Ishikawa (cell line): ENCODE results near the gene ALX3.

ENCODE experiments used
- CEBPB ChIP-seq: IDR thresholded peaks from 2 replicates; pipeline ENCODE4 v1.6.1; 2012
- CREB1 ChIP-seq: IDR thresholded peaks from 2 replicates; pipeline ENCODE4 v1.6.1; 2012; ENCODE audit warnings: low read depth
- EGR1 ChIP-seq: IDR thresholded peaks from 2 replicates; pipeline ENCODE4 v1.6.1; 2012
- EP300 ChIP-seq: IDR thresholded peaks from 2 replicates; pipeline ENCODE4 v1.6.1; 2012; ENCODE audit warnings: borderline replicate concordance
- FOXM1 ChIP-seq: IDR thresholded peaks from 2 replicates; pipeline ENCODE4 v1.6.1; 2012; ENCODE audit warnings: low read depth, borderline replicate concordance
- NFIC ChIP-seq: IDR thresholded peaks from 2 replicates; pipeline ENCODE4 v1.6.1; 2012
- RAD21 ChIP-seq: IDR thresholded peaks from 2 replicates; pipeline ENCODE4 v1.6.1; 2012; ENCODE audit warnings: low read depth
- TAF1 ChIP-seq: IDR thresholded peaks from 2 replicates; pipeline ENCODE4 v1.6.1; 2012; ENCODE audit warnings: low read depth, mild to moderate bottlenecking
- TCF12 ChIP-seq: IDR thresholded peaks from 2 replicates; pipeline ENCODE4 v1.6.1; 2012; ENCODE audit warnings: low read depth
- TEAD4 ChIP-seq: IDR thresholded peaks from 2 replicates; pipeline ENCODE4 v1.6.1; 2012
- YY1 ChIP-seq: IDR thresholded peaks from 2 replicates; pipeline ENCODE4 v1.6.1; 2012; ENCODE audit warnings: low read depth
- ZBTB7A ChIP-seq: IDR thresholded peaks from 2 replicates; pipeline ENCODE4 v1.6.1; 2012; ENCODE audit warnings: low read depth
- TF ChIP-seq, protein P1 (sequence below): IDR thresholded peaks from 2 replicates; pipeline ENCODE4 v1.6.1; 2012
- TF ChIP-seq, protein P2 (sequence below): IDR thresholded peaks from 2 replicates; pipeline ENCODE4 v1.6.1; 2012; ENCODE audit warnings: low read depth, mild to moderate bottlenecking
- TF ChIP-seq, protein P3 (sequence below): IDR thresholded peaks from 2 replicates; pipeline ENCODE4 v1.6.1; 2012

Gene ALX3

DNA sequence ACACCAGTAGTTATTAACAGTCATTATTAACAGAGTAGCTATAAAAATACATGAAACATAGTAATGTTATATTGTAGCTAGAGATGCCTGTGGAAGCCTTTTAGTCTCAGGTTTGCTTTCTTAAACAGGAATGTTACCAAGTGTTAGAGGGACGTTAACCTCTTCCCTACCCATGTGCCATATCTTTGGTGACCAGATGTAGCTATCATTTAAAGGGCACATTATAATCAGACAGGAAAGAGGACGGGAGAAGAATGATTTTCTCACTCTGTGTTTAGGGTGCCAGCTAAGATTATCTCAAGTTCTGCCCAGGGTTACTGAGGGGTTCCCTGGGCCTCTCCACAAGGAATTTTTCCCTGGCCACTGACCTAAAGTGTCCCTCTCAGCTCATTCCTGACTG lies 20.9 kb upstream of the ALX3 start:
- no peak for TF ChIP-seq TCF12
- TF ChIP-seq FOXM1 = no peak
- TF ChIP-seq, protein P1, sequence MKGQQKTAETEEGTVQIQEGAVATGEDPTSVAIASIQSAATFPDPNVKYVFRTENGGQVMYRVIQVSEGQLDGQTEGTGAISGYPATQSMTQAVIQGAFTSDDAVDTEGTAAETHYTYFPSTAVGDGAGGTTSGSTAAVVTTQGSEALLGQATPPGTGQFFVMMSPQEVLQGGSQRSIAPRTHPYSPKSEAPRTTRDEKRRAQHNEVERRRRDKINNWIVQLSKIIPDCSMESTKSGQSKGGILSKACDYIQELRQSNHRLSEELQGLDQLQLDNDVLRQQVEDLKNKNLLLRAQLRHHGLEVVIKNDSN = no peak
- TF ChIP-seq EP300 = no peak
- TF ChIP-seq TEAD4 = no peak
- TF ChIP-seq NFIC = no peak
- TF ChIP-seq RAD21 = no peak
- no peak for TF ChIP-seq YY1
- TF ChIP-seq, protein P2, sequence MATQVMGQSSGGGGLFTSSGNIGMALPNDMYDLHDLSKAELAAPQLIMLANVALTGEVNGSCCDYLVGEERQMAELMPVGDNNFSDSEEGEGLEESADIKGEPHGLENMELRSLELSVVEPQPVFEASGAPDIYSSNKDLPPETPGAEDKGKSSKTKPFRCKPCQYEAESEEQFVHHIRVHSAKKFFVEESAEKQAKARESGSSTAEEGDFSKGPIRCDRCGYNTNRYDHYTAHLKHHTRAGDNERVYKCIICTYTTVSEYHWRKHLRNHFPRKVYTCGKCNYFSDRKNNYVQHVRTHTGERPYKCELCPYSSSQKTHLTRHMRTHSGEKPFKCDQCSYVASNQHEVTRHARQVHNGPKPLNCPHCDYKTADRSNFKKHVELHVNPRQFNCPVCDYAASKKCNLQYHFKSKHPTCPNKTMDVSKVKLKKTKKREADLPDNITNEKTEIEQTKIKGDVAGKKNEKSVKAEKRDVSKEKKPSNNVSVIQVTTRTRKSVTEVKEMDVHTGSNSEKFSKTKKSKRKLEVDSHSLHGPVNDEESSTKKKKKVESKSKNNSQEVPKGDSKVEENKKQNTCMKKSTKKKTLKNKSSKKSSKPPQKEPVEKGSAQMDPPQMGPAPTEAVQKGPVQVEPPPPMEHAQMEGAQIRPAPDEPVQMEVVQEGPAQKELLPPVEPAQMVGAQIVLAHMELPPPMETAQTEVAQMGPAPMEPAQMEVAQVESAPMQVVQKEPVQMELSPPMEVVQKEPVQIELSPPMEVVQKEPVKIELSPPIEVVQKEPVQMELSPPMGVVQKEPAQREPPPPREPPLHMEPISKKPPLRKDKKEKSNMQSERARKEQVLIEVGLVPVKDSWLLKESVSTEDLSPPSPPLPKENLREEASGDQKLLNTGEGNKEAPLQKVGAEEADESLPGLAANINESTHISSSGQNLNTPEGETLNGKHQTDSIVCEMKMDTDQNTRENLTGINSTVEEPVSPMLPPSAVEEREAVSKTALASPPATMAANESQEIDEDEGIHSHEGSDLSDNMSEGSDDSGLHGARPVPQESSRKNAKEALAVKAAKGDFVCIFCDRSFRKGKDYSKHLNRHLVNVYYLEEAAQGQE = no peak
- TF ChIP-seq CREB1 = no peak
- TF ChIP-seq, protein P3, sequence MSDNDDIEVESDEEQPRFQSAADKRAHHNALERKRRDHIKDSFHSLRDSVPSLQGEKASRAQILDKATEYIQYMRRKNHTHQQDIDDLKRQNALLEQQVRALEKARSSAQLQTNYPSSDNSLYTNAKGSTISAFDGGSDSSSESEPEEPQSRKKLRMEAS = no peak
- TF ChIP-seq EGR1 = no peak
- TF ChIP-seq TAF1 = no peak
- no peak for TF ChIP-seq ZBTB7A
- TF ChIP-seq CEBPB = no peak

DNA sequence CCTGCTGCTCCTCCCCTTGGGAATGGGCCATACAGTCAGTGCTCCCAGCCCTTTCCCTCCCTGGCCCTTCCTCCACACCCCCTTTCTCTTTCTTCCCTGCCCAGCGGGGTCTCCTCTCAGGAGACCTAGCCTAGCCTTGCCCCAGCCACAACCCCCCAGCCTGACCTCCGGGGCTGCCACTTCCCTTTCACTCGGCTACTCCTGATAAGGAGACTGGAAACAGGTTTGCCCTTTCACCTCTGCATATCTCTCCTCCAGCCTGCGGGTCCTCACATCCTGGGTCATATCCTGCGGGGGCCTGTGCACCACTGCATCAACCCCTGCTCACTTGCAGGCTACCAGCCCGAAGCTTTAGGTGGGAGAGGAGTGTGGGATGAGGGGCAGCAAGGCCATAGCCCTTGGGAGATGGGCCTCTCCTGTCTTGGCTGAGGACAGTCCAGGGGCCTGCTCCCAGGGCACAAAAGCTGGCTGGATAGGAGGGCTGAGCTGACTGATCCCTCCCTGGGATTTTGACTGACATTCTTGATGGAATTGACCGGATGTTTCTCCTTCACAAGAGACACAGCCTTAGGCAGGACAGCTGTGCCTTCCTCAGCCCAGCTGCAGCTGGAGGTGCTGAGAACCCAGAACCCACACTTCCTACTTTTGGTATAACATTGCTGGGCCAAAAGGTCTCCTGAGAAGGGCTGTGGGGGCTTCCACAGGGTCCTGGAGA lies 19.2 kb upstream of the ALX3 start:
- no peak for TF ChIP-seq EGR1
- TF ChIP-seq TEAD4 = no peak
- no peak for TF ChIP-seq YY1
- TF ChIP-seq EP300 = no peak
- TF ChIP-seq, protein P1 = no peak

DNA sequence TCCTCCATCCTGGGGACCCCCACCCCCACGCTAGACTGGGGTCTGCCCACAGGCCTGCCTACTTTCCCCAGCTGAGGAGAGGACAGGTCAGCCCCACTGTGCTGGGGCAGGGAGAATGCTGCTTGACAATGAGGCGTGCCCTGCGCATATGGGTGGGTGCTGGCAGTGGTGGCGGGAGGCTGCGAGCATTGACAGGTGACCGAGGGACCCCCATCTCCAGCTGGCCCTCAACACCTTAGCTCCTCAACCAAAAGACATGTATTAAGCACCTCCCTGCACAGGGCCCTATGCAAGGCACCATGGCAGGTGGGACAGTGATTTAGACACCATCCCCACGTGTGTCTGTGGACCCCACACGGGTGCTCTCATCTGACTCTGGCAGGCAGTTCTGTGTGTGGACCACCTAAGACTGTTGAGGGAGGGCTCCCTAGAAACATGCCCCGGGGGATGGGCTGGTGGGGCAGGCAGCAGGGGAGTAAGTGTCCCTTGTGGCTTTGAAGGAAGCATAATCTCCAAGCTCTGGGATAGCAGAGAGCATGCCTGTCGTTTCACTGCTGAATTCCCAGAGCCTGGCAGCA lies 18.4 kb upstream of the ALX3 start:
- TF ChIP-seq TEAD4 = no peak

DNA sequence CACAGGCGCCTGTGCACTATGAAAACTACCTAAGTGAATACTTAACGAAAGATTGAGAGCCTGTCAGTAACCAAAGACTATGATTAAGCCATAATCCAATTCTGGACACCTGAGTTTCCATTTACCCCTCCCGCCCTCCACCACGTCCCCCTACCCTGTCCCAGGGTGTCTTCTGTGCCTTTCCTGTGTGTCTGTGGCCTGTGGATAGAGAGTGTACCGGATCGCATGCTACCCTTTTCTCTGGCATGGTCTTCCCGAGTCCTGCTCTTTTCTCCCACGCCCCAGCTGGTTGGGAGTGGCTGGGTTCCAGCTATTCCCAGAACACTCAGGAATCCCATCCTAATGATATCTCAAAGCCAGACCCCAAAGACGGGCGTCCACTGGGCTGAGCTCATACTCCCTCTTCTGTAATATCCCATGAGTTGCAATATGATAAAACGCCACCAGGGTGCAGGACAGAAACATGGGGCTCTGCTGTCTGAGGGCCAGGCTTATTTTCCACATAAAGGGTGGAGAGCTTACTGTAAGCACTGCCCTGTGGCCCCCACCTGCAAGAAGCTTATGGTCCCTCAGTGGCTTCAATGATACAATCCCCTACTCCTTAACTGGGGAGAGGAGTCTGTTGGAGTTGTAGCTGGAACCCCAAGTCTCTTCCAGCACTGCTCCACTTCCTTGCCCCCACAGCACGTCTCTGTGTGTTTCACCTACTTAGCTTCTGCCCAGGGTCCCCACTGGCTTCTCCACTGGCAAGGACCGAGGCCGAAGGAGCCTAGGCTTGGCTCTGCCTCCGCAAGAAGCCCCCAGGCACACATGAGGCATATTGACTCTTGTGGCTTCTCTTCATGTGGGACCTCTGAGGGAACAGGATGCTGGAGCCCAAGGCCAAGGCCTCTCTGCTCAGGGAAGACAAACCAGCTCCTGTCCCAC lies 17.6 kb upstream of the ALX3 start:
- TF ChIP-seq EP300 (no peak), RAD21 (peak; percentile 65)

DNA sequence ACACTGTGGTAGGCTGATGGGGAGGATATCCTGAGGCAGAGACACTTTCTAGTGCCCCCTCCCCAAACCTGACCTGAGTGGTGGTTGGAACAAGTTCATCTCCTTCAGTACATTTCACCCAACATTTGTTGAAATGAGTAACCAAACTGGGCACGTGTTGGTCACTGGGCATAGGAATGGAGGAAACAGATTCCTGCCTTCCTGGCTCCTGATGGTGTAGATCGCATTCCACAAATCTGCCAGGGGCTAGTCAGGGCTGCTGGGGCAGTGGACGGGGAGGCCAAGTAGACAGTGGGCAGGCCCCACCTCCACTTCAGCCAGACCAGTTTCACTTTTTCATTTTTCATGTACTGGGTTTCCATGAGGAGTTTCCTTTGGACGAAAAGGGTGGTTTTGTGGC lies 16.5 kb upstream of the ALX3 start:
- TF ChIP-seq ZBTB7A = no peak
- no peak for TF ChIP-seq CEBPB
- TF ChIP-seq CREB1 = no peak
- TF ChIP-seq, protein P2 = no peak
- TF ChIP-seq TCF12 = no peak
- no peak for TF ChIP-seq FOXM1
- TF ChIP-seq EP300 = no peak
- no peak for TF ChIP-seq TAF1
- TF ChIP-seq, protein P1 = no peak
- TF ChIP-seq, protein P3 = no peak
- TF ChIP-seq YY1 = no peak
- TF ChIP-seq RAD21 = no peak
- no peak for TF ChIP-seq TEAD4
- no peak for TF ChIP-seq EGR1
